H1 (cell line): Measurements from ENCODE around the gene AP4M1. TPM values are rescaled to one million over a fixed set of nuclear protein-coding genes. Genes with fewer than 3 reads are reported as not detected.
A peak's percentile ranks its signal among the peaks of the same experiment; 100 is the strongest.

Source experiments
- CTCF ChIA-PET: fragments of 300-600 bp; sonication (Branson Sonifier 250); formaldehyde crosslinking; loops from one replicate; lab custom pipeline; 2021; ENCODE audit not compliant: partially characterized antibody; lab: Charles Lee
- POLR2A ChIA-PET: fragments of 300-600 bp; sonication (Branson Sonifier 250); formaldehyde crosslinking; loops from one replicate; lab custom pipeline; 2021; ENCODE audit warnings: inconsistent platforms; ENCODE audit not compliant: partially characterized antibody; lab: Charles Lee
- DNase-seq, 2 experiments: peaks; one replicate each; pipeline versions ENCODE4 v3.0.0 to v3.0.0-alpha.2; 2010 to 2022; ENCODE audit warnings: low spot score in 2 of 2, low read depth in 1 of 2, mixed read lengths in 1 of 2
- FAIRE-seq: peaks from 2 replicates; lab custom pipeline; 2011; peaks lifted over from hg19 to GRCh38; lab: Jason Lieb, UNC
- H2AFZ ChIP-seq: 2 replicates; pipeline ENCODE4 v1.8.1; 2012; ENCODE audit warnings: low read length, inconsistent platforms
- H2AK5ac ChIP-seq: 2 replicates; pipeline ENCODE4 v1.6.1; 2013; ENCODE audit warnings: low read depth, low read length
- H2BK120ac ChIP-seq: replicated peaks from 2 replicates; pipeline ENCODE3; 2013; ENCODE audit warnings: low read depth, low read length, inconsistent platforms
- H2BK12ac ChIP-seq: 2 replicates; pipeline ENCODE4 v1.6.1; 2013; ENCODE audit warnings: low read depth, low read length
- H2BK15ac ChIP-seq: 2 replicates; pipeline ENCODE4 v1.6.1; 2013; ENCODE audit warnings: low read length
- H2BK20ac ChIP-seq: 2 replicates; pipeline ENCODE4 v1.6.1; 2013; ENCODE audit warnings: low read length
- H2BK5ac ChIP-seq: 2 replicates; pipeline ENCODE4 v1.6.1; 2013; ENCODE audit warnings: low read depth, low read length
- H3K14ac ChIP-seq: 2 replicates; pipeline ENCODE4 v1.6.1; 2013; ENCODE audit warnings: inconsistent platforms; ENCODE audit not compliant: insufficient read length
- H3K18ac ChIP-seq: 2 replicates; pipeline ENCODE4 v1.6.1; 2013; ENCODE audit warnings: low read length; ENCODE audit errors: extremely low read depth
- H3K23ac ChIP-seq: 2 replicates; pipeline ENCODE4 v1.6.1; 2013; ENCODE audit warnings: inconsistent platforms; ENCODE audit not compliant: insufficient read length
- H3K23me2 ChIP-seq: 2 replicates; pipeline ENCODE4 v1.6.1; 2013; ENCODE audit warnings: low read depth, low read length
- H3K27ac ChIP-seq: 2 replicates; pipeline ENCODE4 v1.6.1; 2011; ENCODE audit warnings: low read depth, low read length, inconsistent platforms
- H3K27me3 ChIP-seq, 4 experiments: replicated peaks in 1 of 4; 1 replicate in 1 of 4; 2 replicates in 3 of 4; pipeline versions ENCODE4 v1.6.1 to v1.8.1; 2011 to 2013; ENCODE audit warnings: low read length in 3 of 4, mild to moderate bottlenecking in 3 of 4, inconsistent platforms in 2 of 4, mixed read lengths in 2 of 4, moderate library complexity in 1 of 4; ENCODE audit not compliant: control insufficient read depth in 3 of 4, insufficient read depth in 3 of 4; ENCODE audit errors: extremely low read depth in 1 of 4
- H3K36me3 ChIP-seq, 4 experiments: 2 replicates each; pipeline versions ENCODE4 v1.6.1 to v1.8.1; 2011 to 2013; ENCODE audit warnings: mild to moderate bottlenecking in 4 of 4, low read length in 3 of 4, moderate library complexity in 2 of 4, control low read depth in 1 of 4, inconsistent platforms in 1 of 4; ENCODE audit not compliant: insufficient read depth in 4 of 4, control insufficient read depth in 2 of 4
- H3K4ac ChIP-seq: replicated peaks from 2 replicates; pipeline ENCODE3; 2013; ENCODE audit warnings: low read length, low read depth, mixed read lengths, inconsistent platforms; ENCODE audit not compliant: insufficient read length
- H3K4me1 ChIP-seq, 4 experiments: replicated peaks in 1 of 4; 1 replicate in 1 of 4; 2 replicates in 3 of 4; pipeline versions ENCODE4 v1.6.1 to v1.8.1; 2011 to 2013; ENCODE audit warnings: low read length in 3 of 4, inconsistent platforms in 2 of 4, mixed read lengths in 1 of 4; ENCODE audit not compliant: insufficient read depth in 4 of 4, control insufficient read depth in 3 of 4
- H3K4me2 ChIP-seq, 2 experiments: 2 replicates each; pipeline versions ENCODE4 v1.6.1 to v1.8.1; 2011 to 2013; ENCODE audit warnings: low read depth in 2 of 2, low read length in 2 of 2, control low read depth in 1 of 2, inconsistent platforms in 1 of 2, mild to moderate bottlenecking in 1 of 2; ENCODE audit not compliant: insufficient read depth in 1 of 2
- H3K4me3 ChIP-seq, 4 experiments: fragments of 200-600, 300-600 bp in 1 of 4; sonication (generic), shearing (Covaris generic), sonication (Bioruptor Twin) in 1 of 4; 2 replicates each; pipeline versions ENCODE4 v1.5.1 to v1.8.1; 2011 to 2016; ENCODE audit warnings: low read length in 4 of 4, low read depth in 3 of 4, control low read depth in 2 of 4, inconsistent platforms in 2 of 4, mild to moderate bottlenecking in 2 of 4, mixed read lengths in 1 of 4, moderate library complexity in 1 of 4; ENCODE audit not compliant: insufficient read depth in 2 of 4; ENCODE audit errors: extremely low read depth in 1 of 4
- H3K56ac ChIP-seq: replicated peaks from 2 replicates; pipeline ENCODE3; 2013; ENCODE audit warnings: low read depth, mild to moderate bottlenecking, mixed read lengths, low read length, inconsistent platforms; ENCODE audit not compliant: insufficient read length
- H3K79me1 ChIP-seq: 2 replicates; pipeline ENCODE4 v1.6.1; 2013; ENCODE audit warnings: low read depth, low read length, control low read depth
- H3K79me2 ChIP-seq, 2 experiments: 2 replicates each; pipeline versions ENCODE4 v1.6.1 to v1.8.1; 2012 to 2013; ENCODE audit warnings: low read length in 2 of 2, mild to moderate bottlenecking in 2 of 2, inconsistent platforms in 1 of 2; ENCODE audit not compliant: insufficient read depth in 2 of 2, control insufficient read depth in 1 of 2
- H3K9ac ChIP-seq, 4 experiments: replicated peaks in 1 of 4; 1 replicate in 1 of 4; 2 replicates in 3 of 4; pipeline versions ENCODE4 v1.6.1 to v1.8.1; 2011 to 2013; ENCODE audit warnings: low read depth in 3 of 4, low read length in 3 of 4, control low read depth in 2 of 4, mild to moderate bottlenecking in 2 of 4, moderate library complexity in 2 of 4, inconsistent platforms in 1 of 4; ENCODE audit errors: extremely low read depth in 1 of 4
- H3K9me3 ChIP-seq, 2 experiments: 2 replicates each; pipeline versions ENCODE4 v1.6.1 to v1.8.1; 2012 to 2013; ENCODE audit warnings: mild to moderate bottlenecking in 2 of 2, moderate library complexity in 2 of 2, control low read depth in 1 of 2, inconsistent platforms in 1 of 2, low read depth in 1 of 2, low read length in 1 of 2, mixed read lengths in 1 of 2; ENCODE audit not compliant: insufficient read depth in 2 of 2
- H4K20me1 ChIP-seq, 2 experiments: replicated peaks in 1 of 2; 2 replicates each; pipeline versions ENCODE3 to v1.8.1; 2011 to 2013; ENCODE audit warnings: inconsistent platforms in 2 of 2, low read length in 2 of 2, mild to moderate bottlenecking in 1 of 2; ENCODE audit not compliant: insufficient read depth in 2 of 2, control insufficient read depth in 1 of 2
- H4K5ac ChIP-seq: 2 replicates; pipeline ENCODE4 v1.6.1; 2013; ENCODE audit warnings: low read length, low read depth, mixed read lengths, inconsistent platforms; ENCODE audit not compliant: insufficient read length
- H4K8ac ChIP-seq: 2 replicates; pipeline ENCODE4 v1.8.0; 2013; ENCODE audit warnings: mild to moderate bottlenecking, moderate library complexity, low read length, inconsistent platforms; ENCODE audit not compliant: insufficient read depth; ENCODE audit errors: extremely low read depth
- H4K91ac ChIP-seq: replicated peaks from 2 replicates; pipeline ENCODE3; 2013; ENCODE audit warnings: low read length, mixed read lengths, inconsistent platforms; ENCODE audit not compliant: insufficient read length
- BRCA1 ChIP-seq: IDR thresholded peaks from 2 replicates; pipeline ENCODE4 v1.6.1; 2012; ENCODE audit warnings: low read depth, low read length, improper control_type of control experiment
- EP300 ChIP-seq, 2 experiments: IDR thresholded peaks; 1 replicate in 1 of 2; 2 replicates in 1 of 2; pipeline ENCODE4 v1.6.1; 2011 to 2012; ENCODE audit warnings: low read depth in 2 of 2, low read length in 2 of 2, mild to moderate bottlenecking in 2 of 2, borderline replicate concordance in 1 of 2, inconsistent platforms in 1 of 2, moderate library complexity in 1 of 2
- KDM4A ChIP-seq: IDR thresholded peaks from one replicate; pipeline ENCODE4 v1.7.1; 2012; ENCODE audit warnings: low read depth, mild to moderate bottlenecking, moderate library complexity, low read length, inconsistent platforms; ENCODE audit not compliant: severe bottlenecking
- RAD21 ChIP-seq, 2 experiments: IDR thresholded peaks in 1 of 2; conservative IDR thresholded peaks in 1 of 2; 2 replicates each; pipeline ENCODE4 v1.6.1; 2011; ENCODE audit warnings: low read depth in 2 of 2, low read length in 2 of 2, improper control_type of control experiment in 1 of 2, inconsistent platforms in 1 of 2, mild to moderate bottlenecking in 1 of 2, moderate library complexity in 1 of 2
- SP4 ChIP-seq: IDR thresholded peaks from 2 replicates; pipeline ENCODE4 v1.6.1; 2012; ENCODE audit warnings: low read length, inconsistent platforms
- SUZ12 ChIP-seq: fragments of 200-600 bp; sonication (generic); IDR thresholded peaks from 2 replicates; pipeline ENCODE4 v1.6.1; 2012; ENCODE audit warnings: mild to moderate bottlenecking, inconsistent platforms, low read length, moderate library complexity, mixed read lengths
- WGBS, 2 experiments: shearing (Covaris generic) in 1 of 2; methylation state at CpG; one replicate each; pipeline versions ENCODE4 v1.1.6 to v1.1.7; 2013 to 2015; ENCODE audit warnings: low lambda C conversion rate in 2 of 2, mixed read lengths in 2 of 2, inconsistent platforms in 1 of 2, low coverage in 1 of 2, missing lambda C conversion rate in 1 of 2; ENCODE audit not compliant: insufficient replicate concordance in 2 of 2, insufficient coverage in 1 of 2, insufficient read length in 1 of 2; ENCODE audit errors: extremely low coverage in 1 of 2, missing lambda C conversion rate in 1 of 2; 5-methylcytosine and 5-hydroxymethylcytosine counted together
- polyA plus RNA-seq, 7 experiments: library from polyadenylated mRNA; depleted of rRNA in 3 of 7; stranded (reverse) in 5 of 7; unstranded in 2 of 7; fragments of >200 nt in 5 of 7; fragments of 200-250 nt in 2 of 7; gene quantifications; 1 replicate in 5 of 7; 2 replicates in 1 of 7; 4 replicates in 1 of 7; pipeline versions ENCODE4 v1.2.1 to v1.2.3, GENCODE V29; 2011 to 2013; ENCODE audit warnings: missing spikeins in 2 of 7, mixed read lengths in 2 of 7
- total RNA-seq: library from RNA; stranded (reverse); fragmentation: NEBNext Ultra II Directional; extraction: Animal tissue kit (Norgen Biotek cat#: 25700); gene quantifications from 2 replicates; pipeline ENCODE4 v1.2.1, GENCODE V29; 2021
- TF ChIP-seq, protein P1 (sequence below): IDR thresholded peaks from 2 replicates; pipeline ENCODE4 v1.6.1; 2012; ENCODE audit warnings: low read length, inconsistent platforms
- TF ChIP-seq, protein P2 (sequence below), 3 experiments: IDR thresholded peaks; 1 replicate in 2 of 3; 2 replicates in 1 of 3; pipeline versions ENCODE4 v1.5.1 to v1.6.1; 2011; ENCODE audit warnings: low read length in 3 of 3, mild to moderate bottlenecking in 3 of 3, inconsistent platforms in 2 of 3, low read depth in 1 of 3, moderate library complexity in 1 of 3; ENCODE audit not compliant: insufficient read depth in 1 of 3; ENCODE audit errors: control extremely low read depth in 1 of 3

AP4M1 gene
- total and polyA plus RNA-seq, 2 of the 8 experiments (the other 6 are each of a cell fraction or from before 2014, with no cell fraction given), result 15.2 to 16.6 TPM

DNA sequence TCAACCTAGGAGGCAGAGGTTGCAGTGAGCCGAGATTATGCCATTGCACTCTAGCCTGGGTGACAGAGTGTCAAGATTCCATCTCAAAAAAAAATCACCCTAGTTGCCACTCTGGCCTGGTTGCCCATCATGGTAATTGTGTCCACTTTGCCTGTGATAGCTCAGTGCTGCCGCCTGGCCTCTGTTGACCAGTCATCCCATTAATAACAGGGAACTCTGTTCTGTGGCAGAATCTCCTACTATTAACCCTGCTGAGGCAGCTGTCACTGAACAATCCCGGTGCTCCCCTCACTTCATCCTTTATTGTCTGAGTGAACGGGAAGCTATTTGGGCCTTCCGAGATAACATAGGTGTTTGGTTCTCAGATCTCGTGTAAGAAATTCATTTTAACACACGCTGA is 34.5 kb upstream of the AP4M1 start:
- no peaks in the 10 kb centered on the region for H3K4me1 ChIP-seq
- H2BK120ac ChIP-seq, result no peak overlapping the region
- no peak overlapping the region for H3K4ac ChIP-seq
- H3K4me2 ChIP-seq, result no peak overlapping the region
- CTCF ChIA-PET, result interaction anchor here (0.6 to 1.2 kb wide), 5 partner anchors 9 to 66 kb away, joined by 3 to 5 read pairs (median 3); partner anchors contain the start of gene ZKSCAN1
- no peak overlapping the region for H3K27ac ChIP-seq
- H2BK15ac ChIP-seq, result no peak overlapping the region
- no peak overlapping the region for H4K8ac ChIP-seq
- no peak overlapping the region for H3K9ac ChIP-seq
- no peak overlapping the region for H2AFZ ChIP-seq
- H3K4me3 ChIP-seq, result no peak overlapping the region
- DNase-seq (no peak), FAIRE-seq (no peak)
- peaks cover 29 to 62% (median 49%) of the 10 kb centered on the region in 4 experiments for H3K36me3 ChIP-seq
- H3K79me2 ChIP-seq, result no peaks in the 10 kb centered on the region; a peak in 1 of 4 replicates
- H3K27me3 ChIP-seq, result no peaks in the 10 kb centered on the region
- H4K20me1 ChIP-seq, result no peaks in the 10 kb centered on the region
- H2AK5ac ChIP-seq, result no peak overlapping the region
- no peak overlapping the region for H3K14ac ChIP-seq
- POLR2A ChIA-PET, result interaction anchor here (0.7 to 19.6 kb wide), 15 partner anchors 8 to 148 kb away, joined by 3 to 294 read pairs (median 4); partner anchors contain the start of genes COPS6, MCM7, TRIM4 and ZNF3
- no peak overlapping the region for H2BK12ac ChIP-seq
- peaks cover 29 to 30% of the 10 kb centered on the region in 2 experiments for H3K9me3 ChIP-seq
- H3K23me2 ChIP-seq, result no peaks in the 10 kb centered on the region
- no peak overlapping the region for H3K56ac ChIP-seq
- H2BK5ac ChIP-seq, result no peak overlapping the region
- no peak overlapping the region for H3K18ac ChIP-seq
- no peak overlapping the region for H3K23ac ChIP-seq
- H4K5ac ChIP-seq, result no peak overlapping the region
- H4K91ac ChIP-seq, result no peak overlapping the region
- 89% methylated on average over 7 of the region's 7 CpGs; no CpG with 5 or more reads in 1 of the 2 experiments for WGBS, 2 experiments
- no peaks in the 10 kb centered on the region; the same call in 1 of the 2 replicates for H3K79me1 ChIP-seq
- H2BK20ac ChIP-seq, result no peak overlapping the region
- TF ChIP-seq RAD21 (IDR thresholded peaks at IDR 0.05 in 1 of 2, conservative IDR thresholded peaks at IDR 0.05 in 1 of 2; ENCODE audit: low read depth in 2 of 2, low read length in 2 of 2) (peak in 1 of 2 experiments; percentile 22; a peak in 1 of 4 replicates), KDM4A (no peak), SP4 (no peak), BRCA1 (no peak), SUZ12 (no peak), EP300 (IDR thresholded peaks at IDR 0.05; ENCODE audit: borderline replicate concordance in 1 of 2, low read depth in 2 of 2, low read length in 2 of 2) (no peak)
- TF ChIP-seq, protein P1, sequence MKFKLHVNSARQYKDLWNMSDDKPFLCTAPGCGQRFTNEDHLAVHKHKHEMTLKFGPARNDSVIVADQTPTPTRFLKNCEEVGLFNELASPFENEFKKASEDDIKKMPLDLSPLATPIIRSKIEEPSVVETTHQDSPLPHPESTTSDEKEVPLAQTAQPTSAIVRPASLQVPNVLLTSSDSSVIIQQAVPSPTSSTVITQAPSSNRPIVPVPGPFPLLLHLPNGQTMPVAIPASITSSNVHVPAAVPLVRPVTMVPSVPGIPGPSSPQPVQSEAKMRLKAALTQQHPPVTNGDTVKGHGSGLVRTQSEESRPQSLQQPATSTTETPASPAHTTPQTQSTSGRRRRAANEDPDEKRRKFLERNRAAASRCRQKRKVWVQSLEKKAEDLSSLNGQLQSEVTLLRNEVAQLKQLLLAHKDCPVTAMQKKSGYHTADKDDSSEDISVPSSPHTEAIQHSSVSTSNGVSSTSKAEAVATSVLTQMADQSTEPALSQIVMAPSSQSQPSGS, result no peak
- TF ChIP-seq, protein P2, sequence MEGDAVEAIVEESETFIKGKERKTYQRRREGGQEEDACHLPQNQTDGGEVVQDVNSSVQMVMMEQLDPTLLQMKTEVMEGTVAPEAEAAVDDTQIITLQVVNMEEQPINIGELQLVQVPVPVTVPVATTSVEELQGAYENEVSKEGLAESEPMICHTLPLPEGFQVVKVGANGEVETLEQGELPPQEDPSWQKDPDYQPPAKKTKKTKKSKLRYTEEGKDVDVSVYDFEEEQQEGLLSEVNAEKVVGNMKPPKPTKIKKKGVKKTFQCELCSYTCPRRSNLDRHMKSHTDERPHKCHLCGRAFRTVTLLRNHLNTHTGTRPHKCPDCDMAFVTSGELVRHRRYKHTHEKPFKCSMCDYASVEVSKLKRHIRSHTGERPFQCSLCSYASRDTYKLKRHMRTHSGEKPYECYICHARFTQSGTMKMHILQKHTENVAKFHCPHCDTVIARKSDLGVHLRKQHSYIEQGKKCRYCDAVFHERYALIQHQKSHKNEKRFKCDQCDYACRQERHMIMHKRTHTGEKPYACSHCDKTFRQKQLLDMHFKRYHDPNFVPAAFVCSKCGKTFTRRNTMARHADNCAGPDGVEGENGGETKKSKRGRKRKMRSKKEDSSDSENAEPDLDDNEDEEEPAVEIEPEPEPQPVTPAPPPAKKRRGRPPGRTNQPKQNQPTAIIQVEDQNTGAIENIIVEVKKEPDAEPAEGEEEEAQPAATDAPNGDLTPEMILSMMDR (IDR thresholded peaks at IDR 0.05; ENCODE audit: control extremely low read depth in 1 of 3, insufficient read depth in 1 of 3, low read depth in 1 of 3, low read length in 3 of 3), result peak; percentile 0 to 23 (median 4); a peak in 3 of 4 replicates
